Smooth muscle cell (in vitro differentiated cells): Measurements from ENCODE around the gene SORBS2. TPM values are rescaled to one million over a fixed set of nuclear protein-coding genes. Genes with fewer than 3 reads are reported as not detected.
A peak's percentile ranks its signal among the peaks of the same experiment; 100 is the strongest.

Experiments
- DNase-seq: peaks from one replicate; lab custom pipeline; 2025; ENCODE audit not compliant: unreplicated experiment; lab: John Stamatoyannopoulos, UW
- H2AFZ ChIP-seq: fragments of 200-600 bp; sonication (generic); 2 replicates; pipeline ENCODE4 v1.6.0; 2016; ENCODE audit warnings: antibody characterized with exemption, low read depth, mild to moderate bottlenecking
- H3F3A ChIP-seq: fragments of 200-600 bp; sonication (generic); 2 replicates; pipeline ENCODE4 v1.6.0; 2017; ENCODE audit warnings: antibody characterized with exemption, low read depth
- H3K27ac ChIP-seq: fragments of 200-600 bp; sonication (generic); 2 replicates; pipeline ENCODE4 v1.5.1; 2016; ENCODE audit warnings: low read depth, mild to moderate bottlenecking
- H3K27me3 ChIP-seq: fragments of 200-600 bp; sonication (generic); 2 replicates; pipeline ENCODE4 v1.6.1; 2016; ENCODE audit warnings: low read depth, mild to moderate bottlenecking
- H3K36me3 ChIP-seq: fragments of 200-600 bp; sonication (generic); 2 replicates; pipeline ENCODE4 v1.5.1; 2016; ENCODE audit warnings: low read depth
- H3K4me1 ChIP-seq: fragments of 200-600 bp; sonication (generic); 2 replicates; pipeline ENCODE4 v1.5.1; 2016; ENCODE audit warnings: low read depth
- H3K4me2 ChIP-seq: fragments of 200-600 bp; sonication (generic); 2 replicates; pipeline ENCODE4 v1.6.0; 2016; ENCODE audit warnings: mild to moderate bottlenecking
- H3K4me3 ChIP-seq: fragments of 200-600 bp; sonication (generic); 2 replicates; pipeline ENCODE4 v1.5.1; 2016; ENCODE audit warnings: mild to moderate bottlenecking
- H3K79me2 ChIP-seq: fragments of 200-600 bp; sonication (generic); 2 replicates; pipeline ENCODE4 v1.6.0; 2016; ENCODE audit warnings: low read depth, mild to moderate bottlenecking
- H3K9ac ChIP-seq: fragments of 200-600 bp; sonication (generic); 2 replicates; pipeline ENCODE4 v1.6.0; 2016; ENCODE audit warnings: low read depth
- H3K9me3 ChIP-seq: fragments of 200-600 bp; sonication (generic); replicated peaks from 2 replicates; pipeline ENCODE4 v1.5.1; 2016; ENCODE audit warnings: low read depth
- H4K20me1 ChIP-seq: fragments of 200-600 bp; sonication (generic); 2 replicates; pipeline ENCODE4 v1.6.0; 2016; ENCODE audit warnings: low read depth
- WGBS: methylation state at CpG from one replicate; pipeline ENCODE4 v1.1.7; 2016; ENCODE audit warnings: low lambda C conversion rate; 5-methylcytosine and 5-hydroxymethylcytosine counted together
- polyA plus RNA-seq: library from polyadenylated mRNA; unstranded; fragments of >200 nt; fragmentation: Nextera tagmentation; extraction: Ambion mirVana; gene quantifications from 2 replicates; pipeline ENCODE4 v1.2.1, GENCODE V29; 2016
- total RNA-seq: library from RNA; depleted of rRNA; stranded (reverse); fragments of >200 nt; gene quantifications from 2 replicates; pipeline ENCODE4 v1.2.3, GENCODE V29; 2014
- TF ChIP-seq, protein P1 (sequence below): fragments of 200-600 bp; sonication (generic); IDR thresholded peaks from 2 replicates; pipeline ENCODE4 v1.5.1; 2017; ENCODE audit warnings: borderline replicate concordance, mild to moderate bottlenecking, antibody characterized with exemption; ENCODE audit not compliant: insufficient read depth, poor library complexity, severe bottlenecking

The SORBS2 gene
- total and polyA plus RNA-seq, 2 experiments from 2014 or later = 9.0 to 36.6 TPM

DNA sequence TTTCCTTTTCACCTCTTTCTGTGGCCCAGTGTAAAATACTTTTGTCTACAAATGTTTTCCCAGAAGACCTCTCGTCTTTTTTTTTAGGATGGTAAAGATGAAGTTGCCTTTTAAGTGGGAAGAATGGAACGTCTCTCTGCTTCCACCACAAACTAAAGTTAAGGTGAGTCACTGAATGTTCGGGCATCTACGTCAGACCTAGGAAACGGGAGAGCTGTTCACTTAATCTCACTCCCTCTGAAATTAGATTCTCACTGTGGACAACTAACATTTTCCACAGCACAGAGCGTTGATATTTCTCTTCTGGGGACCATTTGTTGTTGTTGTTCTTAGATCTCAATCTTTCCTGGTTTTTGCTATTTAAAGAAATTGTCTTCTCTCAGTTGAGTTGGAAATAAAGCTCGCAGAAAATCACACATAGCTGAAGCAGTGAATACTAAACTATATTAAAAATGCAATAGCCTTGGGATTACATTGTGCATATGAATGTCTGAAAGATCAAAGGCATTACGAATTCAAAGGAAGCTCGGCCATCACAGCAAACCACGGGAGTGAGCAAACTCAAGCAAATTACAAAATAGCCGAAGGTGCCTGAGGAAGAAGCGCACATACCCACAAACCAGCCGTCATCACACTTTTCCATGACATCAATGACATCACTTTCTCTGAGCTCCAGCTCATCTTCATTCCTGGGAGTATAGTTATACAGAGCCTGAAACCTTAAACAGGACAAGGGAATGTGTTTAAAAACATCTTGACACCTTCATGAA, 222.7 kb downstream of the SORBS2 start:
- Histone ChIP-seq H3K4me2 (peak overlapping the region; percentile 77), H3K9ac (peak overlapping the region; percentile 90)

DNA sequence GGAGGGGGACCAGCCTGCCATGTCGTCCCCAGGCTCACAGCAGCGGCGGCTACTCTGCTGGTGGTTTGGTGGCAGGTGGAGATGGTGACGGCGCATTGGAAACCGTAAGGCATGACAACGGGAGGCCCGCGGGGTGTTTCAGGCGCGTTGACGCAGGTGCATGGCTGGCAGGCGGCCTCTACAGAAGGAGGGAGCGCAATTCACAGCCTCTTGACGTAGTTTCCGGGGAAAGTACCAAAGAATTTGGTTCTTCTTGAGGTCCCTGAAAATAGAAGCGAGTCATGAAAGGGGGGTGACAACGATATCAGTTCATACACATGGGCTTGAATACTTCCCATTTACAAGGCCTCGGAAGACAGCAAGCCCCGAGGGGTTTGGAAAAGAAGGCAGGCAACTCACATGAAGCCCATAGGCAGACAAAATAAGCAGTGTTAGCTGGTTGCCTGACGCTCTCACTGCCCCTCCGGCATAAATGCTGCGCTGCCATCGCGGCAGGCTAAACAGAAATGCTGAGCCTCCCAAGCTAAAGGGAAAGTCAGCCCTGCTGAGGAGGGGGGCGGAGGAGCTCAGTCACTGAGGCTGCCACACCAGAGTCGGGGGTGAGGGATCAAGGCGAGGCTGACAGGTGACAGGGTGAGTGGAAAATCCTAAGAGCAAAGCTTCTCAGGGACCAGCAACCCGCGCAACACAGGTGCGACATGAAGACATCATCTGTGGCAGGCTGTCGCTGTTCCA, 224.4 kb downstream of the SORBS2 start:
- H2AFZ ChIP-seq = no peak overlapping the region
- WGBS = 30% methylated on average over 32 of the region's 32 CpGs
- TF ChIP-seq, protein P1, sequence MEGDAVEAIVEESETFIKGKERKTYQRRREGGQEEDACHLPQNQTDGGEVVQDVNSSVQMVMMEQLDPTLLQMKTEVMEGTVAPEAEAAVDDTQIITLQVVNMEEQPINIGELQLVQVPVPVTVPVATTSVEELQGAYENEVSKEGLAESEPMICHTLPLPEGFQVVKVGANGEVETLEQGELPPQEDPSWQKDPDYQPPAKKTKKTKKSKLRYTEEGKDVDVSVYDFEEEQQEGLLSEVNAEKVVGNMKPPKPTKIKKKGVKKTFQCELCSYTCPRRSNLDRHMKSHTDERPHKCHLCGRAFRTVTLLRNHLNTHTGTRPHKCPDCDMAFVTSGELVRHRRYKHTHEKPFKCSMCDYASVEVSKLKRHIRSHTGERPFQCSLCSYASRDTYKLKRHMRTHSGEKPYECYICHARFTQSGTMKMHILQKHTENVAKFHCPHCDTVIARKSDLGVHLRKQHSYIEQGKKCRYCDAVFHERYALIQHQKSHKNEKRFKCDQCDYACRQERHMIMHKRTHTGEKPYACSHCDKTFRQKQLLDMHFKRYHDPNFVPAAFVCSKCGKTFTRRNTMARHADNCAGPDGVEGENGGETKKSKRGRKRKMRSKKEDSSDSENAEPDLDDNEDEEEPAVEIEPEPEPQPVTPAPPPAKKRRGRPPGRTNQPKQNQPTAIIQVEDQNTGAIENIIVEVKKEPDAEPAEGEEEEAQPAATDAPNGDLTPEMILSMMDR = no peak
- H4K20me1 ChIP-seq = no peaks in the 10 kb centered on the region
- no peaks in the 10 kb centered on the region for H3K36me3 ChIP-seq
- peak overlapping the region; percentile 85 for H3K9ac ChIP-seq
- peak overlapping the region; percentile 5 for H3K4me3 ChIP-seq
- no peaks in the 10 kb centered on the region for H3K79me2 ChIP-seq
- peak overlapping the region; percentile 77 for H3K4me2 ChIP-seq
- H3K4me1 ChIP-seq = peaks cover 6% of the 10 kb centered on the region
- no peaks in the 10 kb centered on the region for H3K27me3 ChIP-seq
- no peaks in the 10 kb centered on the region for H3K9me3 ChIP-seq
- peaks cover 4% of the 10 kb centered on the region for H3F3A ChIP-seq
- H3K27ac ChIP-seq = peak overlapping the region; percentile 99
- no peak for DNase-seq

More for the DNA sequence above, 222.7 kb downstream of the SORBS2 start:
- Histone ChIP-seq H3K4me3 (no peak overlapping the region), H3K36me3 (no peaks in the 10 kb centered on the region), H3K27ac (peak overlapping the region; percentile 99), H4K20me1 (no peaks in the 10 kb centered on the region), H3K79me2 (no peaks in the 10 kb centered on the region), H3K4me1 (peaks cover 6% of the 10 kb centered on the region), H3K9me3 (no peaks in the 10 kb centered on the region), H3F3A (peaks cover 10% of the 10 kb centered on the region), H2AFZ (no peak overlapping the region), H3K27me3 (no peaks in the 10 kb centered on the region)
- WGBS = 12% methylated on average over 13 of the region's 13 CpGs
- no peak for DNase-seq
- TF ChIP-seq, protein P1 = no peak

DNA sequence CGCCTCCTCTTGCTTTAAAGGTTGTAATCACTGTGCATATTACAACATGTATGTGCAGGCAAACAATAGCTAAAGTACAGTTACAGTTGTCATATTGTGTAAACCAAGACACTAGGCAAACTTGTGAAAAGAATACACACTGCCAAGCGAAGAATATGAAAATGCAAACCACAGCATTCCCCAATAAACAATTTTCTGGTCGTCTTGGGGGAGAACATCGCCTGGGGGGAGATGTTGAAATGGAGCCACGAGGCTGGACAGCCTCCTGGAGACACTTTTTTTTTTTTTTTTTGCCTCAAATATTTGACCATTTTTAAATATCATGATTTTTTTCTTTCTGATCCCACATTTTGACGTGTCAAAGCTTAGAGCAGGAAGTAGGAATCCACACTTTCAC, 225.0 kb downstream of the SORBS2 start:
- Histone ChIP-seq H3K27ac (peak overlapping the region; percentile 99), H3K9me3 (no peaks in the 10 kb centered on the region), H2AFZ (no peak overlapping the region), H3K4me3 (no peak overlapping the region), H3K9ac (peak overlapping the region; percentile 85), H3F3A (peaks cover 3% of the 10 kb centered on the region), H3K36me3 (no peaks in the 10 kb centered on the region), H3K4me2 (peak overlapping the region; percentile 77), H4K20me1 (no peaks in the 10 kb centered on the region), H3K4me1 (peaks cover 4% of the 10 kb centered on the region), H3K79me2 (no peaks in the 10 kb centered on the region), H3K27me3 (no peaks in the 10 kb centered on the region)
- WGBS = 35% methylated on average over 6 of the region's 6 CpGs
- TF ChIP-seq, protein P1 = no peak
- no peak for DNase-seq
